WTC11 (cell line): ENCODE results near the gene CDCP1. TPM values are rescaled to one million over a fixed set of nuclear protein-coding genes. Genes with fewer than 3 reads are reported as not detected.

Source experiments
- ATAC-seq: fragments of 200-7000 bp; cut with Tn5 transposase; 2 replicates; pipeline ENCODE4 v1.10.0; 2021; ENCODE audit warnings: mild to moderate bottlenecking, moderate library complexity
- CTCF ChIA-PET: fragments of 300-600 bp; sonication (Branson Sonifier 250); formaldehyde crosslinking; loops from one replicate; lab custom pipeline; 2021; ENCODE audit warnings: antibody characterized with exemption; lab: Charles Lee
- POLR2A ChIA-PET: fragments of 350-600 bp; sonication (Branson Sonifier 250); formaldehyde crosslinking; loops from one replicate; lab custom pipeline; 2021; ENCODE audit warnings: antibody characterized with exemption; lab: Charles Lee
- DNase-seq: peaks from one replicate; pipeline ENCODE4 v3.0.0; 2021; ENCODE audit warnings: low spot score
- H3K27ac Mint-ChIP-seq: 2 replicates; pipeline ENCODE4 v1.8.0; 2021; ENCODE audit warnings: mixed read lengths
- H3K27me3 Mint-ChIP-seq: 2 replicates; pipeline ENCODE4 v1.8.0; 2021; ENCODE audit warnings: low read depth, mild to moderate bottlenecking, moderate library complexity, mixed read lengths
- H3K36me3 Mint-ChIP-seq: 2 replicates; pipeline ENCODE4 v1.8.0; 2021; ENCODE audit warnings: mixed read lengths
- H3K4me1 Mint-ChIP-seq: 2 replicates; pipeline ENCODE4 v1.8.0; 2022; ENCODE audit warnings: mixed read lengths
- H3K4me3 Mint-ChIP-seq: 2 replicates; pipeline ENCODE4 v1.8.0; 2021; ENCODE audit warnings: mild to moderate bottlenecking, moderate library complexity, mixed read lengths
- H3K9me3 Mint-ChIP-seq: 2 replicates; pipeline ENCODE4 v1.8.0; 2021; ENCODE audit warnings: mixed read lengths
- CREB1 ChIP-seq: sonication (generic); formaldehyde crosslinking; IDR thresholded peaks from 2 replicates; pipeline ENCODE4 v1.8.0; 2023; ENCODE audit warnings: mild to moderate bottlenecking, missing genetic modification reagents
- ESRRA ChIP-seq: sonication (generic); formaldehyde crosslinking; IDR thresholded peaks from 2 replicates; pipeline ENCODE4 v1.8.1; 2022; ENCODE audit warnings: mild to moderate bottlenecking, missing genetic modification reagents, borderline replicate concordance
- FOXJ3 ChIP-seq: sonication (generic); formaldehyde crosslinking; IDR thresholded peaks from 2 replicates; pipeline ENCODE4 v1.9.0; 2021; ENCODE audit warnings: missing genetic modification reagents, mild to moderate bottlenecking, borderline replicate concordance
- SMAD3 ChIP-seq: sonication (generic); formaldehyde crosslinking; IDR thresholded peaks from 2 replicates; pipeline ENCODE4 v1.8.0; 2022; ENCODE audit warnings: missing genetic modification reagents, mild to moderate bottlenecking, borderline replicate concordance
- SP1 ChIP-seq: sonication (generic); formaldehyde crosslinking; conservative IDR thresholded peaks from 2 replicates; pipeline ENCODE4 v1.8.1; 2022; ENCODE audit warnings: missing genetic modification reagents
- TEAD4 ChIP-seq: sonication (generic); formaldehyde crosslinking; IDR thresholded peaks from 2 replicates; pipeline ENCODE4 v1.8.0; 2022; ENCODE audit warnings: mild to moderate bottlenecking, missing genetic modification reagents
- TP53 ChIP-seq: sonication (generic); formaldehyde crosslinking; IDR thresholded peaks from 2 replicates; pipeline ENCODE4 v1.8.1; 2023; ENCODE audit warnings: mild to moderate bottlenecking, missing genetic modification reagents
- ZBTB21 ChIP-seq: sonication (generic); formaldehyde crosslinking; IDR thresholded peaks from 2 replicates; pipeline ENCODE4 v1.8.1; 2023; ENCODE audit warnings: mild to moderate bottlenecking, missing genetic modification reagents, borderline replicate concordance
- ZNF138 ChIP-seq: sonication (generic); formaldehyde crosslinking; conservative IDR thresholded peaks from 2 replicates; pipeline ENCODE4 v1.8.1; 2022; ENCODE audit warnings: mild to moderate bottlenecking, moderate library complexity, missing genetic modification reagents
- ZNF232 ChIP-seq: sonication (generic); formaldehyde crosslinking; IDR thresholded peaks from 2 replicates; pipeline ENCODE4 v1.8.0; 2022; ENCODE audit warnings: mild to moderate bottlenecking, missing genetic modification reagents
- ZNF263 ChIP-seq: sonication (generic); formaldehyde crosslinking; IDR thresholded peaks from 2 replicates; pipeline ENCODE4 v1.8.1; 2022; ENCODE audit warnings: low read depth, mild to moderate bottlenecking, moderate library complexity, missing genetic modification reagents
- ZNF423 ChIP-seq: fragments of 250-450 bp; sonication (Bioruptor Pico); IDR thresholded peaks from 2 replicates; pipeline ENCODE4 v2.1.2; 2022; ENCODE audit warnings: mild to moderate bottlenecking, moderate library complexity
- ZNF671 ChIP-seq: fragments of 250-450 bp; sonication (Bioruptor Pico); IDR thresholded peaks from 2 replicates; pipeline ENCODE4 v1.8.0; 2021; ENCODE audit warnings: mild to moderate bottlenecking
- total RNA-seq: library from RNA; stranded (reverse); gene quantifications from 3 replicates; pipeline ENCODE4 v1.2.3, GENCODE V29; 2021
- TF ChIP-seq, protein P1 (sequence below): sonication (generic); formaldehyde crosslinking; conservative IDR thresholded peaks from 2 replicates; pipeline ENCODE4 v1.8.1; 2022; ENCODE audit warnings: mild to moderate bottlenecking, missing genetic modification reagents
- TF ChIP-seq, protein P2 (sequence below): sonication (generic); formaldehyde crosslinking; IDR thresholded peaks from 2 replicates; pipeline ENCODE4 v1.8.1; 2023; ENCODE audit warnings: mild to moderate bottlenecking, missing genetic modification reagents, borderline replicate concordance
- TF ChIP-seq, protein P3 (sequence below): sonication (generic); formaldehyde crosslinking; IDR thresholded peaks from 2 replicates; pipeline ENCODE4 v1.8.1; 2022; ENCODE audit warnings: mild to moderate bottlenecking, missing genetic modification reagents, moderate library complexity, borderline replicate concordance
- TF ChIP-seq, protein P4 (sequence below): sonication (generic); formaldehyde crosslinking; IDR thresholded peaks from 2 replicates; pipeline ENCODE4 v1.8.0; 2022; ENCODE audit warnings: mild to moderate bottlenecking, missing genetic modification reagents
- TF ChIP-seq, protein P5 (sequence below): sonication (generic); formaldehyde crosslinking; IDR thresholded peaks from 2 replicates; pipeline ENCODE4 v1.8.1; 2022; ENCODE audit warnings: missing genetic modification reagents, borderline replicate concordance
- TF ChIP-seq, protein P6 (sequence below): fragments of 250-450 bp; sonication (Bioruptor Pico); IDR thresholded peaks from 2 replicates; pipeline ENCODE4 v2.1.2; 2022; ENCODE audit warnings: mild to moderate bottlenecking, moderate library complexity
- TF ChIP-seq, protein P7 (sequence below): fragments of 250-450 bp; sonication (Bioruptor Pico); IDR thresholded peaks from 2 replicates; pipeline ENCODE4 v1.9.0; 2021; ENCODE audit warnings: mild to moderate bottlenecking

CDCP1 gene
- total RNA-seq, 1 experiment from 2014 or later, result 14.6 TPM

DNA sequence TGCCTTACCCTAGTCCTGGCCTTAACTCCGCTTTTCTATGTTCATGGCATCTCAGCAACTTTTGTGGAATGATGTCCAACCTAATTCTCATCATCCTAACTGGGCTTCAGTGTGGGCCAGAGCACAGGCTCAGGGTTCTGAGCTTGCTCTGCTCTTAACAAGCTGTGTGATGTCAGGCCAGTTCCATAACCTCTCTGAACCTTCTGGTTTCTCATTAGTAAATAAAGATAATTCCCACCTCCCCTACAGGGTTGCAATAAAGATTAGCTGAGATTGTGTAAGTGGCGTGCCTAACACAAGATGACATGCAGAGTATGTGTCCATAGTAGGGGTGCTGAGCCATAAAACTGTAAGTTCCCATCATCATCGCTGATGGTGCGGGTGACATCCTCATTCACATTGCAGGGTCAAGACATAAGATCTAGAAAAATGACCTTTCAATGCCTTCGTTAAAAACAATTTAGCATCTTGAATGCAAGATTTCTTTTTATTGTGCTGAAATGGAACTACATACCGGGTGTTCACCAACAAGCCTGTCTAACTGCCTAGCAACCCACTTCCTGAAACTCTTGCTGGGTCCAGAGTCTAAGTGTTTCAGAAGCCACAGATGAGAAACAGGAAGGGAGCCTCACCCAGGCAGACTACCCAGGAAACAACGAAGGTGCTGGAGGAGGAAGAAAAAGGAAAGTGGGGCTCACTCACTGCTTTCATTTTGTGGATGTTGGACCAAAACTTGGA lies 36.2 kb downstream of the CDCP1 start (continued):
- TF ChIP-seq ESRRA (CRISPR knock-in tag), result no peak
- TF ChIP-seq, protein P1, sequence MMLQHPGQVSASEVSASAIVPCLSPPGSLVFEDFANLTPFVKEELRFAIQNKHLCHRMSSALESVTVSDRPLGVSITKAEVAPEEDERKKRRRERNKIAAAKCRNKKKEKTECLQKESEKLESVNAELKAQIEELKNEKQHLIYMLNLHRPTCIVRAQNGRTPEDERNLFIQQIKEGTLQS, result no peak
- no peak for TF ChIP-seq SP1 (CRISPR knock-in tag)
- no peak for TF ChIP-seq ZNF423 (CRISPR knock-in tag)
- TF ChIP-seq, protein P2, sequence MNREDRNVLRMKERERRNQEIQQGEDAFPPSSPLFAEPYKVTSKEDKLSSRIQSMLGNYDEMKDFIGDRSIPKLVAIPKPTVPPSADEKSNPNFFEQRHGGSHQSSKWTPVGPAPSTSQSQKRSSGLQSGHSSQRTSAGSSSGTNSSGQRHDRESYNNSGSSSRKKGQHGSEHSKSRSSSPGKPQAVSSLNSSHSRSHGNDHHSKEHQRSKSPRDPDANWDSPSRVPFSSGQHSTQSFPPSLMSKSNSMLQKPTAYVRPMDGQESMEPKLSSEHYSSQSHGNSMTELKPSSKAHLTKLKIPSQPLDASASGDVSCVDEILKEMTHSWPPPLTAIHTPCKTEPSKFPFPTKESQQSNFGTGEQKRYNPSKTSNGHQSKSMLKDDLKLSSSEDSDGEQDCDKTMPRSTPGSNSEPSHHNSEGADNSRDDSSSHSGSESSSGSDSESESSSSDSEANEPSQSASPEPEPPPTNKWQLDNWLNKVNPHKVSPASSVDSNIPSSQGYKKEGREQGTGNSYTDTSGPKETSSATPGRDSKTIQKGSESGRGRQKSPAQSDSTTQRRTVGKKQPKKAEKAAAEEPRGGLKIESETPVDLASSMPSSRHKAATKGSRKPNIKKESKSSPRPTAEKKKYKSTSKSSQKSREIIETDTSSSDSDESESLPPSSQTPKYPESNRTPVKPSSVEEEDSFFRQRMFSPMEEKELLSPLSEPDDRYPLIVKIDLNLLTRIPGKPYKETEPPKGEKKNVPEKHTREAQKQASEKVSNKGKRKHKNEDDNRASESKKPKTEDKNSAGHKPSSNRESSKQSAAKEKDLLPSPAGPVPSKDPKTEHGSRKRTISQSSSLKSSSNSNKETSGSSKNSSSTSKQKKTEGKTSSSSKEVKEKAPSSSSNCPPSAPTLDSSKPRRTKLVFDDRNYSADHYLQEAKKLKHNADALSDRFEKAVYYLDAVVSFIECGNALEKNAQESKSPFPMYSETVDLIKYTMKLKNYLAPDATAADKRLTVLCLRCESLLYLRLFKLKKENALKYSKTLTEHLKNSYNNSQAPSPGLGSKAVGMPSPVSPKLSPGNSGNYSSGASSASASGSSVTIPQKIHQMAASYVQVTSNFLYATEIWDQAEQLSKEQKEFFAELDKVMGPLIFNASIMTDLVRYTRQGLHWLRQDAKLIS (CRISPR knock-in tag), result no peak
- no peak for TF ChIP-seq SMAD3 (CRISPR knock-in tag)
- no peak for TF ChIP-seq ZNF138
- no peak for TF ChIP-seq TP53 (CRISPR knock-in tag)

DNA sequence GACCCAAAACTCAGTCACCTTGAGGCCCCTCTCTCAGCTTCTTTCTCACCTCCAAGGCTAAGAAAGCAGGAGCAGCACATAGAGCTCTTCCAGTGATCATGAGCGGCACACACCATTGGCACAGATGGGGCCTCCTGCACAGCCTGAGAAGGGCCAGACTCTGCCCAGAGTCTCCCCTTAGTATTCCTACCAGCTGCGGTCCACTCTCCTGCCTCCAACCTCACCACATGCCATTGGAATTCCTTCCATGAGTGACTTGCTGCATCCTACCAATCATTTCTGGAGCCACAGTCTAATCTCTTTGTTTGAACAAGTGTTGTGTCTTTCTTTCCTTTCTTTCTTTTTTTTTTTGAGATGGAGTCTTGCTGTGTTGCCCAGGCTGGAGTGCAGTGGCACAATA lies 39.3 kb downstream of the CDCP1 start:
- Mint-ChIP-seq H3K4me1 (no peaks in the 10 kb centered on the region), H3K27me3 (no peaks in the 10 kb centered on the region), H3K9me3 (no peaks in the 10 kb centered on the region), H3K27ac (no peak overlapping the region), H3K4me3 (no peak overlapping the region), H3K36me3 (peaks cover 34% of the 10 kb centered on the region)
- TF ChIP-seq ZNF263 (CRISPR knock-in tag) (no peak), ZNF232 (CRISPR knock-in tag) (no peak)
- ATAC-seq (no peak), DNase-seq (no peak)
- ChIA-PET POLR2A (no interaction called here), CTCF (interaction anchor here (0.6 kb wide), 1 partner anchor 342 kb away, joined by 5 read pairs; no protein-coding TSS in a partner anchor)

DNA sequence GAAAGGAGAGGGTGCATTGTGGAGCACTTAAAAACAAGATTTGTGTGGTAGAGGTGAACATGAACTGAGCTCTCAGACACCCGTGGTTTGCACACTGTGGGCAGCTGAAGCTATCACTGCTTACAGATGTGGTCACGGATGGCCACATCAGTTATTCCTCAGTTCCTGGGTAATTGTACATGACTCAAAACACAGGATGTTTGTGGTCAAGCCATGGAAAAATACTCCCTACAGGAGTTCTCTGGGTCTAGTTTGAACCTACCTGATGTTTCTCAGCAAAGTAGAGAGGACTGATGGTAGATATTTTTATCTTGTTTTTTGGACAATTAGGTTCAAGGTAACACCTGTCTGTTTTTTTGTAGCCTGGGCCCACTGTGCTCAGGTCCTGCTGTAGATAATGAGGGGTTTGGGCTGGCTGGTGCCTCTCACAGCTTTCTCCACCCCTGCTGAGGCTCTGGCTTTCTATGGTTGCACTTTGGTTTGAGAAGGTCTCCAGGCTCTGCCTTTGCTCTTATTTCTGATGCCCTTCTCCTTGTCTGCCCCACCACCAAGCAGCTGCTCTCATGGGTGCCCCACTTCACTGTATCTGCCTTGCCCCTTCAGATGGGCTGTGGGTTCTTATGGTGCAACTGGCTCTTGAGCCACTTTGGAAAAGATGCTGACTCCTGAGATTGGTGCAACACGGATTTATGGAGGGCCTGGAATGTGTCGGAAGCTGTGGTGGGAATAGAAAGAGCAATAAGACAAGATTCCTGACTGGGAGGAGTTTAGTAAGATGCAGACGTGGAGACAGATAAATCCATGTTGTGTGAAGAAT lies 40.1 kb downstream of the CDCP1 start:
- POLR2A ChIA-PET, result no interaction called here
- no peaks in the 10 kb centered on the region for H3K4me1 Mint-ChIP-seq
- no peaks in the 10 kb centered on the region for H3K27me3 Mint-ChIP-seq
- CTCF ChIA-PET, result no interaction called here
- DNase-seq, result no peak
- H3K4me3 Mint-ChIP-seq, result no peak overlapping the region
- ATAC-seq, result no peak
- no peaks in the 10 kb centered on the region for H3K9me3 Mint-ChIP-seq
- peak overlapping the region; percentile 49; the same call in 1 of the 2 replicates for H3K27ac Mint-ChIP-seq
- peaks cover 29% of the 10 kb centered on the region for H3K36me3 Mint-ChIP-seq
- TF ChIP-seq, protein P3, sequence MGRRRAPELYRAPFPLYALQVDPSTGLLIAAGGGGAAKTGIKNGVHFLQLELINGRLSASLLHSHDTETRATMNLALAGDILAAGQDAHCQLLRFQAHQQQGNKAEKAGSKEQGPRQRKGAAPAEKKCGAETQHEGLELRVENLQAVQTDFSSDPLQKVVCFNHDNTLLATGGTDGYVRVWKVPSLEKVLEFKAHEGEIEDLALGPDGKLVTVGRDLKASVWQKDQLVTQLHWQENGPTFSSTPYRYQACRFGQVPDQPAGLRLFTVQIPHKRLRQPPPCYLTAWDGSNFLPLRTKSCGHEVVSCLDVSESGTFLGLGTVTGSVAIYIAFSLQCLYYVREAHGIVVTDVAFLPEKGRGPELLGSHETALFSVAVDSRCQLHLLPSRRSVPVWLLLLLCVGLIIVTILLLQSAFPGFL (CRISPR knock-in tag), result no peak
- TF ChIP-seq, protein P4, sequence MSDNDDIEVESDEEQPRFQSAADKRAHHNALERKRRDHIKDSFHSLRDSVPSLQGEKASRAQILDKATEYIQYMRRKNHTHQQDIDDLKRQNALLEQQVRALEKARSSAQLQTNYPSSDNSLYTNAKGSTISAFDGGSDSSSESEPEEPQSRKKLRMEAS (CRISPR knock-in tag), result no peak
- TF ChIP-seq, protein P5, sequence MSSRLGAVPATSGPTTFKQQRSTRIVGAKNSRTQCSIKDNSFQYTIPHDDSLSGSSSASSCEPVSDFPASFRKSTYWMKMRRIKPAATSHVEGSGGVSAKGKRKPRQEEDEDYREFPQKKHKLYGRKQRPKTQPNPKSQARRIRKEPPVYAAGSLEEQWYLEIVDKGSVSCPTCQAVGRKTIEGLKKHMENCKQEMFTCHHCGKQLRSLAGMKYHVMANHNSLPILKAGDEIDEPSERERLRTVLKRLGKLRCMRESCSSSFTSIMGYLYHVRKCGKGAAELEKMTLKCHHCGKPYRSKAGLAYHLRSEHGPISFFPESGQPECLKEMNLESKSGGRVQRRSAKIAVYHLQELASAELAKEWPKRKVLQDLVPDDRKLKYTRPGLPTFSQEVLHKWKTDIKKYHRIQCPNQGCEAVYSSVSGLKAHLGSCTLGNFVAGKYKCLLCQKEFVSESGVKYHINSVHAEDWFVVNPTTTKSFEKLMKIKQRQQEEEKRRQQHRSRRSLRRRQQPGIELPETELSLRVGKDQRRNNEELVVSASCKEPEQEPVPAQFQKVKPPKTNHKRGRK (CRISPR knock-in tag), result no peak
- TF ChIP-seq CREB1, result no peak
- no peak for TF ChIP-seq FOXJ3 (CRISPR knock-in tag)
- TF ChIP-seq ZNF671 (CRISPR knock-in tag), result no peak
- no peak for TF ChIP-seq ZNF263 (CRISPR knock-in tag)
- no peak for TF ChIP-seq ESRRA (CRISPR knock-in tag)
- TF ChIP-seq, protein P6, sequence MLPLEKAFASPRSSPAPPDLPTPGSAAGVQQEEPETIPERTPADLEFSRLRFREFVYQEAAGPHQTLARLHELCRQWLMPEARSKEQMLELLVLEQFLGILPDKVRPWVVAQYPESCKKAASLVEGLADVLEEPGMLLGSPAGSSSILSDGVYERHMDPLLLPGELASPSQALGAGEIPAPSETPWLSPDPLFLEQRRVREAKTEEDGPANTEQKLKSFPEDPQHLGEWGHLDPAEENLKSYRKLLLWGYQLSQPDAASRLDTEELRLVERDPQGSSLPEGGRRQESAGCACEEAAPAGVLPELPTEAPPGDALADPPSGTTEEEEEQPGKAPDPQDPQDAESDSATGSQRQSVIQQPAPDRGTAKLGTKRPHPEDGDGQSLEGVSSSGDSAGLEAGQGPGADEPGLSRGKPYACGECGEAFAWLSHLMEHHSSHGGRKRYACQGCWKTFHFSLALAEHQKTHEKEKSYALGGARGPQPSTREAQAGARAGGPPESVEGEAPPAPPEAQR, result no peak
- TF ChIP-seq ZBTB21 (CRISPR knock-in tag), result no peak
- TF ChIP-seq, protein P7, sequence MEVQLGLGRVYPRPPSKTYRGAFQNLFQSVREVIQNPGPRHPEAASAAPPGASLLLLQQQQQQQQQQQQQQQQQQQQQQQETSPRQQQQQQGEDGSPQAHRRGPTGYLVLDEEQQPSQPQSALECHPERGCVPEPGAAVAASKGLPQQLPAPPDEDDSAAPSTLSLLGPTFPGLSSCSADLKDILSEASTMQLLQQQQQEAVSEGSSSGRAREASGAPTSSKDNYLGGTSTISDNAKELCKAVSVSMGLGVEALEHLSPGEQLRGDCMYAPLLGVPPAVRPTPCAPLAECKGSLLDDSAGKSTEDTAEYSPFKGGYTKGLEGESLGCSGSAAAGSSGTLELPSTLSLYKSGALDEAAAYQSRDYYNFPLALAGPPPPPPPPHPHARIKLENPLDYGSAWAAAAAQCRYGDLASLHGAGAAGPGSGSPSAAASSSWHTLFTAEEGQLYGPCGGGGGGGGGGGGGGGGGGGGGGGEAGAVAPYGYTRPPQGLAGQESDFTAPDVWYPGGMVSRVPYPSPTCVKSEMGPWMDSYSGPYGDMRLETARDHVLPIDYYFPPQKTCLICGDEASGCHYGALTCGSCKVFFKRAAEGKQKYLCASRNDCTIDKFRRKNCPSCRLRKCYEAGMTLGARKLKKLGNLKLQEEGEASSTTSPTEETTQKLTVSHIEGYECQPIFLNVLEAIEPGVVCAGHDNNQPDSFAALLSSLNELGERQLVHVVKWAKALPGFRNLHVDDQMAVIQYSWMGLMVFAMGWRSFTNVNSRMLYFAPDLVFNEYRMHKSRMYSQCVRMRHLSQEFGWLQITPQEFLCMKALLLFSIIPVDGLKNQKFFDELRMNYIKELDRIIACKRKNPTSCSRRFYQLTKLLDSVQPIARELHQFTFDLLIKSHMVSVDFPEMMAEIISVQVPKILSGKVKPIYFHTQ (CRISPR knock-in tag), result no peak
- TF ChIP-seq TEAD4, result no peak
